GM06990 (cell line): ENCODE results near the gene SYCP2.

Experiments
- DNase-seq: peaks from one replicate; pipeline ENCODE4 v3.0.0-alpha.2; 2011; ENCODE audit not compliant: insufficient read length; ENCODE audit errors: extremely low read depth
- H3K27me3 ChIP-seq: replicated peaks from 2 replicates; pipeline ENCODE4 v1.6.0; 2011; ENCODE audit warnings: low read length; ENCODE audit not compliant: control insufficient read depth, insufficient read depth
- H3K36me3 ChIP-seq: 2 replicates; pipeline ENCODE4 v1.5.1; 2011; ENCODE audit warnings: low read length; ENCODE audit not compliant: control insufficient read depth, insufficient read depth
- H3K4me3 ChIP-seq: replicated peaks from 2 replicates; pipeline ENCODE4 v1.5.1; 2011; ENCODE audit warnings: low read depth, mild to moderate bottlenecking, control low read depth, low read length
- TF ChIP-seq, protein P1 (sequence below): IDR thresholded peaks from 2 replicates; pipeline ENCODE4 v1.5.1; 2011; ENCODE audit warnings: low read length, control low read depth, mild to moderate bottlenecking, inconsistent platforms; ENCODE audit not compliant: insufficient read depth, poor library complexity, severe bottlenecking

SYCP2 gene

DNA sequence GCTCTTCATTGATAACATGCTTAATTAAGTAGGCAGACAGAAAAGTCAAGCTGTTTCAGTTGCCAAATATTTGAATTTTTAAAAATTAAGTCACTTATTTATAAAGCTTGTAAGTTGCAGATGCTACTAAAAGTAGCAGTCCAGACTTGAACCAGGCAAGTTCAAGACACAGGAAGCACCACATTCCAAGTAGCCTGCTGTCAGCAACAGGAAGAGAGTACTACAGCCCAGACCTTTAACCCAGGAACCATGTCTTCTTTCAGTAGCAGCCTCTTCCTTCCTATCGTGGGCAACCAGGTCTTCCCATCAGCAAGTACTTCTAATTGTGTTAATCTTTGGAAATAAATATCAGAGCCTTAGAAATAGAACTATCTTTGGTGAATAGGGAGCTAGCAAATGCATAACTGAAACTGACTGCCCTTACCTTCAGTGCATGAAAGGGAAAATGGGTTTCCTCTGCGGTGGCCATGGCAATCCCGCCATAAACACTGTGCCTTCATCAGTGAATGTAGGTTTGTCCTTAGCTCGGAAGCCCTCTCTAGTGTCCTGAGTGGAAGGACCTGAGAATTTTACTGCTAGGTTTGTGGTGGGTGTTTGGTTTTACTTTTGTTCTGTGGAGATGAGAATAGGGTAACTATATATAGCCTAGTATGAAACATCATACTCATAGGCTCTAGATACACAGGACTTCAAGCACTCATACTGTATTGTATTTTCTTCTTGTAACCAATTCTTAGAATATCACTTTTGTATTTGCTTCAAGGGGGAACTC is 95.6 kb downstream of the SYCP2 start:
- TF ChIP-seq, protein P1, sequence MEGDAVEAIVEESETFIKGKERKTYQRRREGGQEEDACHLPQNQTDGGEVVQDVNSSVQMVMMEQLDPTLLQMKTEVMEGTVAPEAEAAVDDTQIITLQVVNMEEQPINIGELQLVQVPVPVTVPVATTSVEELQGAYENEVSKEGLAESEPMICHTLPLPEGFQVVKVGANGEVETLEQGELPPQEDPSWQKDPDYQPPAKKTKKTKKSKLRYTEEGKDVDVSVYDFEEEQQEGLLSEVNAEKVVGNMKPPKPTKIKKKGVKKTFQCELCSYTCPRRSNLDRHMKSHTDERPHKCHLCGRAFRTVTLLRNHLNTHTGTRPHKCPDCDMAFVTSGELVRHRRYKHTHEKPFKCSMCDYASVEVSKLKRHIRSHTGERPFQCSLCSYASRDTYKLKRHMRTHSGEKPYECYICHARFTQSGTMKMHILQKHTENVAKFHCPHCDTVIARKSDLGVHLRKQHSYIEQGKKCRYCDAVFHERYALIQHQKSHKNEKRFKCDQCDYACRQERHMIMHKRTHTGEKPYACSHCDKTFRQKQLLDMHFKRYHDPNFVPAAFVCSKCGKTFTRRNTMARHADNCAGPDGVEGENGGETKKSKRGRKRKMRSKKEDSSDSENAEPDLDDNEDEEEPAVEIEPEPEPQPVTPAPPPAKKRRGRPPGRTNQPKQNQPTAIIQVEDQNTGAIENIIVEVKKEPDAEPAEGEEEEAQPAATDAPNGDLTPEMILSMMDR = no peak
- no peak for DNase-seq
- H3K36me3 ChIP-seq = no peaks in the 10 kb centered on the region
- no peak overlapping the region for H3K4me3 ChIP-seq
- no peaks in the 10 kb centered on the region for H3K27me3 ChIP-seq

DNA sequence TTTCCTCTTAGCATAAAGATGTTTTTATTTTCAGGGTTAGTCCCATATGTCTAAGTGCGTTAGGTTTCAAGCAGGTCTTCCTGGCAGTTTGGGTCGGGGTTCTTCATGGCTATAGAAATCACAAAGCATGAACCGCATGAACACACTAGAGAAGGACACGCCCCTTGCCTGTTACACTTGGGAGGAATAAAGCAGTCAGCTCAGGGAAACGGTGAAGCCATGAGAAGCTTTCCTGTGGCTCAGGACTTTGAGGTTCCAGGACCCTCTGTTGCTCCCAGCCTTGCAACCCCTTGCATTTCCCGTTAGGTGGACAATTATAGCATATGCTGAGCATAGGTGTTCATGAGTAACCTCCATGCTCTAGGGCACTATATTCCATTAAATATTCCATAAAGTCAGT is 96.7 kb downstream of the SYCP2 start:
- H3K27me3 ChIP-seq = no peaks in the 10 kb centered on the region
- TF ChIP-seq, protein P1 = no peak
- H3K36me3 ChIP-seq = no peaks in the 10 kb centered on the region
- no peak overlapping the region for H3K4me3 ChIP-seq
- no peak for DNase-seq

DNA sequence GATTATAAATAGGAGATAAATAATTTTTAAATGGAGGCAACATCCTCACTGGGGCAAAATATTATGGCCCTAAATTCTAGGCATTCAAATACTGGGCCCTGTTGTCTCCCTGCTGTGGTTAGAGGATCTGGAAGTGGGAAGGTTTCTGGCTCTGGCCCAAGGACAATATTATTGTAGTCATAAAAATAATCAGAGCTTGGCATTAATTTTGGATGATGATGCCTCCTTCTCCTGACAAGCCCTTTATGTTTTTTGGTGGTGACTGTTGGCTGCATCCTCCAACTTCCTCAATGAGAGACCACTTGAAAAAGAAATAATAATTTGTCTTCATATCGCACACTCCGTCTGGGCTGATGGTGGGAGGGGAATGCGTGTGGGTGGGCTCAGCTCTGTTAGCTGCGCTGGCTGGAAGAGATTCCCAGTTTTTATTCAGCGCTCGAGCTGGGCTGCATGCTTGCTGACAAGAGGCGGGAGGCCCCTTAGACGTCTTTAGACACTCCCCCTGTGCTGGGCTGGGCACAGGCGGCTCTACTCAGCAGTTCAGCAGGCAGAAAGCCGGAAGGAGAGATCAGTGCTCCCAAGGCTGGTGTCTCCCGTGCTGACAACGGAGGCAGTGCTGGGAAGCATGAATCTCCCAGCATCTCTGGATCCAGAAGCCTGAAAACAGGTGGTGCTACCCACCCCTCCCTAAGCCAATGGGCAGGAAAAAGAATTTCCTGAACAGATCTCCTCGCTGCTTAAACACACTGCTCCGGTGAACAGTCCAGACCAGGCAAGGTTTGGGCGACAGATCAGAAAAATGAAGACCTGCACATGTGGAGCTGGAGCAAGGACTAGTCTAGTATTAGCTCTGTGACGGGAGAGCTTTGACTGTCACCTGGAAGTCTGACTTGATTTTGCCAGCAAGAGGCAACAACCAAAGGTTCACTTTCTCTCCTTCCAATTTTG is 97.7 kb downstream of the SYCP2 start:
- no peaks in the 10 kb centered on the region for H3K36me3 ChIP-seq
- no peaks in the 10 kb centered on the region for H3K27me3 ChIP-seq
- DNase-seq = no peak
- TF ChIP-seq, protein P1 = no peak
- H3K4me3 ChIP-seq = no peak overlapping the region

DNA sequence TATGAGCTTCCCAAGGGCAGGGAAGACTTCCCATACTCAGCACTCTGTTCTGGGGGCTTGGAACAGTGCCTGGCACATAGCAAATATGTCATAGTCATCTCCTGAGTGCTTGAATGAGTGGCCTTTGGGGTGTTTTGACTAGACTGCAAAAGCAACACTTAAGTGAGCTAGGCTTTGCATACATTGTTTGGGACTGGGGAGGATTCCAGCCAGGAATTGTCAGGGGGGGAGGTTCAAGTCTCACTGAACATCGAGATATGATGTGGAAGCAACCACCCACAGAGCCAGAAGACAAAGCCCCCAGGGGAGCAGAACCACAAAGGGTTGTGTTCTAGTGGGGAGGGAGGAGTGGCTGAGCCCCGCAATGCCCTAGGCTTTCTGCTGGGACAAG is 98.4 kb downstream of the SYCP2 start:
- H3K27me3 ChIP-seq = no peaks in the 10 kb centered on the region
- TF ChIP-seq, protein P1 = no peak
- H3K36me3 ChIP-seq = no peaks in the 10 kb centered on the region
- no peak for DNase-seq
- H3K4me3 ChIP-seq = no peak overlapping the region

DNA sequence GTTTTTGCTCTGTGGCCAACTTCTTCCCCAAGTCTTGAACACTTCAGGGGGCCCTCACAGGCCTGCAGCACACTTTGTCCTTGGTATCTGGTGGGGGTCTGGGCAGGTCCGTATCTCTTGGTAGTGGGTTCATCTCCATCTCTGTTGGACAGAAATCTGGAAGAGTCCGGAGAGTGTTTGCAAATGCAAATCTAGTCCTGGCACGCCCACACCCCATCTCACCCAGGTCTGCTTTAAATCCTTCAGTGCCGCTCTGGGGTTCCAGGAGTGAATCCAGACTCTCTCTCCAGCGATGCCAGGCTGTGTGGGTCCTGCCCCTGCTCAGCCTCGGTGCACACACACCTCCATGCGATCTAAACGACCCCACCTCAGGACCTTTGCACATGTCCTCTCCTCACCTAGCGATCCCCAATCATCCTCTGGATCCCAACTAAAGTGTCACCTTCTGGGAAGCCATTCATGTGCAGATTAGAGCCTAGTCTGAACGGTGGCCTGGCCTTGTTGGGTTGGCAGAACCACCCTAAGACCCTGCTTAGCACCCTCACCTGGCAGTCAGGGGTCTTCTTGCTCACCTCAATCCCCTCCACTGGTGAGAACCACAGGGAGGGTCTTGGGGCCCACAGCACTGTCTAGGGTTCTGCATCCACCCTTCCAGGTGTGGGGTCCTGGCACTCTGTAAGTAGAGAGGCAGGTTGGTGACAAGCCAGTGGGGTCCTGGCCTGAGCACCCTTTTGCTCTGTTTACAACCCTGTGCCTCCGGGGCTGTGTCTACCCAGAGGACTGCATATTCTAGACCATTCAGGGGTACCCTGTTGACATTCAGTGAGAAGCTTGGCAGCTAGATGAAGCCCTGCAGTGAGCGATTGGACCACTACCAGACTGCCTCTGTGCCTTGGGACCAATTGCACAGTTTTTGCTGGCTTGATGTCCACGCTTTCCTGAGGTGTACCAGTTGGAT is 100.8 kb downstream of the SYCP2 start:
- Histone ChIP-seq H3K36me3 (no peaks in the 10 kb centered on the region), H3K27me3 (peaks cover 2% of the 10 kb centered on the region; the same call in 1 of the 2 replicates), H3K4me3 (no peak overlapping the region)
- no peak for DNase-seq
- TF ChIP-seq, protein P1 = no peak
